DLD1 (cell line): ENCODE measurements around the gene RAPGEF5.

Experiments used
- in situ Hi-C: cut with HindIII; loops from 2 replicates; pipeline ENCODE4 v1.10.0; 2017; ENCODE audit warnings: low sequenced_read_pairs

Gene RAPGEF5

GRCh38 chr7:22129166-22129565, 227.8 kb downstream of the RAPGEF5 start:
- in situ Hi-C loops = no loop called here

GRCh38 chr7:22128528-22128920, 228.4 kb downstream of the RAPGEF5 start:
- in situ Hi-C loops = no loop called here

GRCh38 chr7:22127835-22128527, 229.0 kb downstream of the RAPGEF5 start:
- in situ Hi-C loops = no loop called here

GRCh38 chr7:22125436-22125835, 231.5 kb downstream of the RAPGEF5 start:
- in situ Hi-C loops = no loop called here

GRCh38 chr7:22124941-22125340, 232.0 kb downstream of the RAPGEF5 start:
- in situ Hi-C loops = loop anchor here (25.0 kb wide), 1 partner anchor 337 kb away; no protein-coding TSS in a partner anchor

- in situ Hi-C loops = loop anchor here (25.0 kb wide), 1 partner anchor 339 kb away; no protein-coding TSS in a partner anchor
Measured at GRCh38 chr7:22123139-22123538, 233.8 kb downstream of the RAPGEF5 start.

GRCh38 chr7:22121702-22122474, 235.1 kb downstream of the RAPGEF5 start:
- in situ Hi-C loops = loop anchor here (25.0 kb wide), 1 partner anchor 340 kb away; no protein-coding TSS in a partner anchor

GRCh38 chr7:22120391-22121053, 236.4 kb downstream of the RAPGEF5 start:
- in situ Hi-C loops = loop anchor here (25.0 kb wide), 1 partner anchor 342 kb away; no protein-coding TSS in a partner anchor

- in situ Hi-C loops = loop anchor here (25.0 kb wide), 1 partner anchor 345 kb away; no protein-coding TSS in a partner anchor
Measured at GRCh38 chr7:22117222-22117621, 239.7 kb downstream of the RAPGEF5 start.

GRCh38 chr7:22116451-22117030, 240.4 kb downstream of the RAPGEF5 start:
- in situ Hi-C loops = loop anchor here (25.0 kb wide), 1 partner anchor 346 kb away; no protein-coding TSS in a partner anchor

- in situ Hi-C loops = loop anchor here (25.0 kb wide), 1 partner anchor 347 kb away; no protein-coding TSS in a partner anchor
Measured at GRCh38 chr7:22115689-22116088, 241.3 kb downstream of the RAPGEF5 start.

GRCh38 chr7:22114440-22114981, 242.4 kb downstream of the RAPGEF5 start:
- in situ Hi-C loops = loop anchor here (25.0 kb wide), 1 partner anchor 348 kb away; no protein-coding TSS in a partner anchor

- in situ Hi-C loops = loop anchor here (25.0 kb wide), 1 partner anchor 349 kb away; no protein-coding TSS in a partner anchor
Measured at GRCh38 chr7:22113041-22113440, 243.9 kb downstream of the RAPGEF5 start.

GRCh38 chr7:22111661-22112060, 245.3 kb downstream of the RAPGEF5 start:
- in situ Hi-C loops = loop anchor here (25.0 kb wide), 1 partner anchor 351 kb away; no protein-coding TSS in a partner anchor

- in situ Hi-C loops = loop anchor here (25.0 kb wide), 1 partner anchor 351 kb away; no protein-coding TSS in a partner anchor
Measured at GRCh38 chr7:22110881-22111280, 246.1 kb downstream of the RAPGEF5 start.

- in situ Hi-C loops = loop anchor here (25.0 kb wide), 1 partner anchor 352 kb away; no protein-coding TSS in a partner anchor
Measured at GRCh38 chr7:22110227-22110839, 246.6 kb downstream of the RAPGEF5 start.

- in situ Hi-C loops = loop anchor here (25.0 kb wide), 1 partner anchor 353 kb away; no protein-coding TSS in a partner anchor
Measured at GRCh38 chr7:22109761-22110160, 247.2 kb downstream of the RAPGEF5 start.

GRCh38 chr7:22108151-22108845, 248.7 kb downstream of the RAPGEF5 start:
- in situ Hi-C loops = loop anchor here (25.0 kb wide), 1 partner anchor 354 kb away; no protein-coding TSS in a partner anchor

GRCh38 chr7:22105550-22105949, 251.4 kb downstream of the RAPGEF5 start:
- in situ Hi-C loops = loop anchor here (25.0 kb wide), 1 partner anchor 357 kb away; no protein-coding TSS in a partner anchor
